H9 (cell line): ENCODE measurements around the gene ELANE. TPM values are rescaled to one million over a fixed set of nuclear protein-coding genes. Genes with fewer than 3 reads are reported as not detected.
A peak's percentile ranks its signal among the peaks of the same experiment; 100 is the strongest.

Source experiments
- DNase-seq: peaks from one replicate; pipeline ENCODE4 v3.0.0-alpha.2; 2017
- H2AFZ ChIP-seq: one replicate; pipeline ENCODE4 v1.6.1; 2013; ENCODE audit warnings: mild to moderate bottlenecking, low read length, control low read depth, moderate library complexity
- H2AK5ac ChIP-seq: 2 replicates; pipeline ENCODE4 v1.6.1; 2013; ENCODE audit warnings: low read length, control low read depth, mixed read lengths; ENCODE audit not compliant: insufficient read length
- H2BK120ac ChIP-seq: one replicate; pipeline ENCODE4 v1.6.1; 2013; ENCODE audit warnings: low read depth, mild to moderate bottlenecking, low read length, control low read depth, inconsistent platforms; ENCODE audit not compliant: poor library complexity, severe bottlenecking
- H2BK12ac ChIP-seq: 2 replicates; pipeline ENCODE4 v1.6.1; 2013; ENCODE audit warnings: low read length, control low read depth, mixed read lengths, low read depth; ENCODE audit not compliant: insufficient read length
- H2BK15ac ChIP-seq: 2 replicates; pipeline ENCODE4 v1.6.1; 2013; ENCODE audit warnings: low read depth, low read length, control low read depth
- H2BK20ac ChIP-seq: one replicate; pipeline ENCODE4 v1.6.1; 2013; ENCODE audit warnings: low read depth, mild to moderate bottlenecking, low read length, control low read depth, inconsistent platforms; ENCODE audit not compliant: poor library complexity, severe bottlenecking
- H2BK5ac ChIP-seq: 2 replicates; pipeline ENCODE4 v1.6.1; 2013; ENCODE audit warnings: low read length, control low read depth, mixed read lengths; ENCODE audit not compliant: insufficient read length
- H3K14ac ChIP-seq: 2 replicates; pipeline ENCODE4 v1.6.1; 2013; ENCODE audit warnings: low read length, control low read depth; ENCODE audit not compliant: insufficient read depth
- H3K18ac ChIP-seq: 2 replicates; pipeline ENCODE4 v1.6.1; 2013; ENCODE audit warnings: low read depth, mild to moderate bottlenecking, mixed read lengths, low read length, control low read depth; ENCODE audit not compliant: insufficient read length
- H3K23ac ChIP-seq: 2 replicates; pipeline ENCODE4 v1.6.1; 2013; ENCODE audit warnings: low read length, control low read depth, mixed read lengths, low read depth; ENCODE audit not compliant: insufficient read length
- H3K23me2 ChIP-seq: 2 replicates; pipeline ENCODE4 v1.6.1; 2013; ENCODE audit warnings: low read depth, mild to moderate bottlenecking, mixed read lengths, low read length, control low read depth; ENCODE audit not compliant: insufficient read length, poor library complexity, severe bottlenecking
- H3K27ac ChIP-seq: 2 replicates; pipeline ENCODE4 v1.5.1; 2013; ENCODE audit warnings: low read length, control low read depth, mixed read lengths, low read depth; ENCODE audit not compliant: insufficient read length
- H3K27me3 ChIP-seq: 2 replicates; pipeline ENCODE4 v1.6.1; 2013; ENCODE audit warnings: low read length, control low read depth, inconsistent platforms; ENCODE audit not compliant: insufficient read depth
- H3K4ac ChIP-seq: 2 replicates; pipeline ENCODE4 v1.6.1; 2013; ENCODE audit warnings: low read depth, mild to moderate bottlenecking, control low read depth, inconsistent platforms, low read length, moderate library complexity
- H3K4me1 ChIP-seq: 2 replicates; pipeline ENCODE4 v1.6.1; 2013; ENCODE audit warnings: low read length, control low read depth, inconsistent platforms; ENCODE audit not compliant: insufficient read depth
- H3K4me2 ChIP-seq: 2 replicates; pipeline ENCODE4 v1.6.1; 2013; ENCODE audit warnings: low read length, control low read depth, mixed read lengths; ENCODE audit not compliant: insufficient read length, insufficient read depth
- H3K56ac ChIP-seq: 2 replicates; pipeline ENCODE4 v1.6.1; 2013; ENCODE audit warnings: low read depth, mild to moderate bottlenecking, mixed read lengths, low read length, control low read depth; ENCODE audit not compliant: insufficient read length
- H3K79me1 ChIP-seq: 2 replicates; pipeline ENCODE4 v1.6.1; 2013; ENCODE audit warnings: low read depth, mild to moderate bottlenecking, moderate library complexity, low read length, control low read depth, inconsistent platforms; ENCODE audit not compliant: insufficient read depth, poor library complexity, severe bottlenecking
- H3K79me2 ChIP-seq: 2 replicates; pipeline ENCODE4 v1.6.1; 2013; ENCODE audit warnings: low read length, control low read depth, inconsistent platforms; ENCODE audit not compliant: insufficient read depth
- H3K9ac ChIP-seq: 2 replicates; pipeline ENCODE4 v1.6.1; 2013; ENCODE audit warnings: low read length, control low read depth, mixed read lengths; ENCODE audit not compliant: insufficient read length; ENCODE audit errors: extremely low read depth
- H3K9me3 ChIP-seq: one replicate; pipeline ENCODE4 v1.6.1; 2013; ENCODE audit warnings: low read depth, low read length, inconsistent platforms; ENCODE audit not compliant: control insufficient read depth
- H3T11ph ChIP-seq: one replicate; pipeline ENCODE4 v1.6.1; 2013; ENCODE audit warnings: mild to moderate bottlenecking, low read length, control low read depth, inconsistent platforms
- H4K20me1 ChIP-seq: one replicate; pipeline ENCODE4 v1.6.1; 2013; ENCODE audit not compliant: control insufficient read depth, insufficient read length, insufficient read depth
- H4K5ac ChIP-seq: 2 replicates; pipeline ENCODE4 v1.6.1; 2013; ENCODE audit warnings: low read depth, mild to moderate bottlenecking, mixed read lengths, low read length, control low read depth; ENCODE audit not compliant: insufficient read length
- H4K8ac ChIP-seq: replicated peaks from 2 replicates; pipeline ENCODE4 v1.6.1; 2013; ENCODE audit warnings: low read length, control low read depth, mixed read lengths, low read depth; ENCODE audit not compliant: insufficient read length
- H4K91ac ChIP-seq: 2 replicates; pipeline ENCODE4 v1.6.1; 2013; ENCODE audit warnings: low read depth, mild to moderate bottlenecking, moderate library complexity, mixed read lengths, low read length, control low read depth; ENCODE audit not compliant: insufficient read length
- H3K27ac Mint-ChIP-seq, 3 experiments: 2 replicates in 2 of 3; 3 replicates in 1 of 3; pipeline ENCODE4 v1.8.0; 2020 to 2021; ENCODE audit warnings: mixed read lengths in 3 of 3, mild to moderate bottlenecking in 1 of 3, moderate library complexity in 1 of 3
- H3K27me3 Mint-ChIP-seq: 2 replicates; pipeline ENCODE4 v1.8.0; 2021; ENCODE audit warnings: low read depth, mild to moderate bottlenecking, moderate library complexity, mixed read lengths
- H3K36me3 Mint-ChIP-seq, 3 experiments: 2 replicates in 2 of 3; 3 replicates in 1 of 3; pipeline ENCODE4 v1.8.0; 2020 to 2021; ENCODE audit warnings: low read depth in 3 of 3, mixed read lengths in 3 of 3; ENCODE audit not compliant: insufficient read depth in 1 of 3
- H3K4me1 Mint-ChIP-seq, 2 experiments: 2 replicates each; pipeline ENCODE4 v1.8.0; 2020; ENCODE audit warnings: mixed read lengths in 2 of 2
- H3K4me3 Mint-ChIP-seq, 2 experiments: 2 replicates in 1 of 2; 3 replicates in 1 of 2; pipeline ENCODE4 v1.8.0; 2020 to 2021; ENCODE audit warnings: mild to moderate bottlenecking in 2 of 2, mixed read lengths in 2 of 2, moderate library complexity in 1 of 2
- H3K9me3 Mint-ChIP-seq, 2 experiments: 2 replicates in 1 of 2; 3 replicates in 1 of 2; pipeline ENCODE4 v1.8.0; 2020; ENCODE audit warnings: mild to moderate bottlenecking in 2 of 2, mixed read lengths in 2 of 2, moderate library complexity in 1 of 2
- CTCF ChIP-seq: fragments of 200-600 bp; sonication (generic); conservative IDR thresholded peaks from 3 replicates; pipeline ENCODE4 v1.8.0; 2021; ENCODE audit warnings: antibody characterized with exemption, mild to moderate bottlenecking
- WGBS: extraction: QIAGEN DNeasy Blood & Tissue Kit; methylation state at CpG from one replicate; pipeline ENCODE4 v1.1.7; 2013; ENCODE audit warnings: missing lambda C conversion rate, low lambda C conversion rate, mixed read lengths; ENCODE audit not compliant: insufficient read length; ENCODE audit errors: extremely low coverage; 5-methylcytosine and 5-hydroxymethylcytosine counted together
- total RNA-seq: library from RNA; stranded (reverse); gene quantifications from 2 replicates; pipeline ENCODE4 v1.2.1, GENCODE V29; 2021

Gene ELANE
- total RNA-seq, 1 experiment from 2014 or later, result not detected

GRCh38 chr19:850221-850978, 1.7 kb upstream of the ELANE start:
- Histone ChIP-seq H3K9ac (no peak overlapping the region), H2BK120ac (no peak overlapping the region), H3T11ph (no peak overlapping the region), H3K9me3 (no peaks in the 10 kb centered on the region), H3K4me1 (no peaks in the 10 kb centered on the region), H3K23me2 (no peaks in the 10 kb centered on the region), H2BK5ac (no peak overlapping the region), H3K56ac (no peak overlapping the region), H4K91ac (no peak overlapping the region), H2AK5ac (no peak overlapping the region), H3K14ac (no peak overlapping the region), H3K27me3 (no peaks in the 10 kb centered on the region), H2AFZ (no peak overlapping the region), H2BK20ac (no peak overlapping the region), H2BK12ac (no peak overlapping the region), H3K27ac (no peak overlapping the region), H3K4me2 (no peak overlapping the region), H3K4ac (no peak overlapping the region), H3K79me2 (no peaks in the 10 kb centered on the region), H3K18ac (no peak overlapping the region), H4K5ac (no peak overlapping the region), H3K79me1 (no peaks in the 10 kb centered on the region), H2BK15ac (no peak overlapping the region), H3K23ac (no peak overlapping the region), H4K8ac (no peak overlapping the region), H4K20me1 (no peaks in the 10 kb centered on the region)
- no peak for TF ChIP-seq CTCF
- WGBS, result no CpG with 5 or more reads among the region's 28 CpGs
- peaks cover 26% of the 10 kb centered on the region for H3K27me3 Mint-ChIP-seq
- no peak overlapping the region for H3K4me3 Mint-ChIP-seq
- no peak overlapping the region for H3K27ac Mint-ChIP-seq
- no peaks in the 10 kb centered on the region for H3K36me3 Mint-ChIP-seq
- H3K9me3 Mint-ChIP-seq, result no peaks in the 10 kb centered on the region; a peak in 1 of 5 replicates
- H3K4me1 Mint-ChIP-seq, result peaks cover 2 to 9% of the 10 kb centered on the region in 2 experiments; a peak in 2 of 4 replicates
- DNase-seq, result peak; percentile 42
